HK-2 (cell line): ENCODE data around the gene HHATL.
"Not testable (repeated sequence)": the region's sequence is repeated elsewhere in the genome, so short reads cannot be mapped to it uniquely, and the experiment has no call there.

Experiments used
- DNase-seq: peaks from one replicate; pipeline ENCODE4 v3.0.0-alpha.2; 2018; ENCODE audit not compliant: unreplicated experiment

HHATL gene

DNA sequence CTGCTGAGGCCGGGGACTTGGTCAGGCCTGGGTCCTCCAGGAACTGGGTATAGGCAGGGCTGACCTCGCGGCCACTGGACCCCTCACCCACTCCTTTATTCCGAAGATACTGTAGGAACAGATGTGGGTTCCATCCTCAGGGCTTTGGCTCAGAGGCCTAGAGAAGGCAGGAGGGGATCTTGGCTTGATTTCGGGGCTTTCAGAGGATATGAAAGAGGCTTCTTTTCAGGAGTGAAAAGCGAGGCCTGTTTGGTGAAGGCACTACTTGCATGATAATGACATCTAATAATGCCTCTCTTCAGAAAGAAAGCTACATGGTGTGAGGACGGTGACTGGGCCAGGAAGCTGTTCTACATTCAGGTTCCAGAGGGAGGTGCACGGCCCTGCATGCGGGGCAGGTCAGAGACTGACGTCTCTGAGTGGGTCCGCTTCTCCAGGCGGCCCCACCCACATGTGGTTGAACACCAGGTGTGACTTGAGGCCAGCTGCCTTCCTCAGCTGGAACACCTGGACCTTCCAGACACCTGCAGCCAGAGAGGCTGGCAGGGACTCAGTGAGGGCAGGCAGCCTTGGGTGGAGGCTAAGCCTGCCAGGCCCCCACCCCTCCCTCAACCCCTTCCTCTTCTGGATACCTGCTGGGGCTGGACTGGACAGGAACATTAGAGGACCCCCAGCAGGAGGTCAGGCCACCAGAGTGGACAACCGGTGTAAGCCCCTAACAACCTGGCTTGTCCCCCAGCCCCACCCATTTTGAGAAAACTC lies 31.1 kb upstream of the HHATL start:
- no peak for DNase-seq

DNA sequence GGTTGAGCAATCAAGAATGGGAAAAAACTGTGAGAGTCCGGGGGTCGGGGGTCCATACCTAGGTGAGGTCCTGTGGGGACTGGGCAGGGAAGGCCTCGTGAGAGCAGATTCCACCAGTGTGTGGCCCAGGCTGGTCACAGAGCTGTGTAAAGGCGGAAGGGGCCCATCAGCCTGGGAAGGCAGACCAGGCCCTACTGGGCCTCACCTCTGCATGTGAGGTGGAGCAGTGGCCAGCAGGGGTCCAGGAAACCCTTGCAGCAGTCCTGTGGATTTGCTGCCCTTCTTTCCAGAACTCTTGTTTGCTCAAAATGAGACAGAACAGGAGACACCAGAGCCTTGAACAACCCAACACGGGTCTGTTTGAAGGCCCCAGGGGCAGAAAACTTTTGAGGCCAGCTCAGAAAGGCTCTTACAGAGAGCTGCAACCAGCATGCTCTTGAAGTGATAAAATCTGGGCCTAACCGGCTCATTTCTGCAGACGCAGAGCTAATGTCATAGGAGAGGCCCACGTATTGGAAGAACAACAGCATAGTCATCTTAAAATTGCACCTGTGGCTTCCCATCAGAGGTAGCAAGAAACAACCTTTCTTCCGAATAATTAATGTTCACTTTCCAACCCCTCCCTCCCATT lies 30.3 kb upstream of the HHATL start:
- no peak for DNase-seq

DNA sequence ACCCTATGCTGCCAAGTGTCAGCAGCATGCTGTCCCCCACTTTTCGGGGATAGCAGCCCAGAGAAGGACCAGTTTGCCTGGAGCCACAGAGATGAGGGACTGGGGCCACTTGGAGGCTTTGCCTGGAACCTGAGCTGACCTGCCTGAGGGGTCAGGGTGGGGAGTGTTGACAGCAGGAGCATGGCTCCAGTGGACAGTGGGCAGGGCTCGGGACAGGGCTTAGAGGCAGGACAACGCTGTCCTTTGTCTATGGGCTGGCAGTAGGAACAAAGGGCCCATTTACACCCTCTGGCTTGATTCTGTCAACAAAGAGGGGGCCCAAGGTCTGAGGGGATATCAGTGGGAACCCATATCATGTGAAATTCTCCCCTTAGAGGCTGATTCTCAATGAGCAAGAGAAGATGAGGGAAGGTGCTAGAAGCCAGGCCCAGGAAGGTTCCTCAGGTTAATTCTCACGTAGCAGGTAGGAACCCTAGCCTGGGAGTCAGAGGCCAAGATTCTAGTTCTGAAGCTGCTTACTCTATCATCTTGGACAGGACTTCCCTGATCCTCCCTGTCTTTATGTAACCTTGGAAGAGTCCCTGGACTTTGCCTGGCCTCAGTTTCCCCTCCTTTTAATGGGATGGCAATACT lies 29.7 kb upstream of the HHATL start:
- no peak for DNase-seq

DNA sequence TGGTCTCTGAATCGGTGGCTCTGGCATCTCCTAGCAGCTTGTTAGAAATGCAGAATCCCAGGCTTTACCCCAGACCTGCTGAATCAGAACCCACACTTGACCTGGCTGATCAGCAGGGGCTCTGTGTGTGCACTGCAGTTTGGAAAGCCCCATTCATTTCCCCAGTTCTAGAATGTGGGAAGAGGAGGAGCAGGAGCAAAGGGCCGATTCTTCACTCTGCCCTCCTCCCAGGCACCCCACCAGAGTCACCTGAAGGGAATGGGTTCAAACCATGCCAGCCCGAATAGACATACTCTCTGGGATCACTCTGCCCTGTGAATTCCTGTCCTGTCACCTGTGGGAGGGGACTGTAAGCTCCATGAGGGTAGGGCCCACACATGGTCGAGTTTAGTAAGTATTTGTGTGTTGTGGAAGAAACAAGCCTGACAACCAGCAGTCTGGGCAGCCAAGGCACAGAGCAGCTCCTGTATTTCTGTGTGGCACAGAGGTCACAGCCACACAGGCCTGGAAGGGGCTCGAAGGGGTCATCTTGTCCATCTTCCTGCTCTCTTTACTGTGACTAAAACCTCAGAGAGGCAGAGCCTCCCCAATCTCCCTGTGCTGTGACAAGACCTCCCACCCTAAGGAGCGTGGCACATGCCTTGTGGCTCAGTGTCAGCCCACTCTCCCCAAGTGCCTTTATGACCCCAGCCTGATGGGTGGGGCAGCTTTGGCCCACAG lies 29.0 kb upstream of the HHATL start:
- no peak for DNase-seq

DNA sequence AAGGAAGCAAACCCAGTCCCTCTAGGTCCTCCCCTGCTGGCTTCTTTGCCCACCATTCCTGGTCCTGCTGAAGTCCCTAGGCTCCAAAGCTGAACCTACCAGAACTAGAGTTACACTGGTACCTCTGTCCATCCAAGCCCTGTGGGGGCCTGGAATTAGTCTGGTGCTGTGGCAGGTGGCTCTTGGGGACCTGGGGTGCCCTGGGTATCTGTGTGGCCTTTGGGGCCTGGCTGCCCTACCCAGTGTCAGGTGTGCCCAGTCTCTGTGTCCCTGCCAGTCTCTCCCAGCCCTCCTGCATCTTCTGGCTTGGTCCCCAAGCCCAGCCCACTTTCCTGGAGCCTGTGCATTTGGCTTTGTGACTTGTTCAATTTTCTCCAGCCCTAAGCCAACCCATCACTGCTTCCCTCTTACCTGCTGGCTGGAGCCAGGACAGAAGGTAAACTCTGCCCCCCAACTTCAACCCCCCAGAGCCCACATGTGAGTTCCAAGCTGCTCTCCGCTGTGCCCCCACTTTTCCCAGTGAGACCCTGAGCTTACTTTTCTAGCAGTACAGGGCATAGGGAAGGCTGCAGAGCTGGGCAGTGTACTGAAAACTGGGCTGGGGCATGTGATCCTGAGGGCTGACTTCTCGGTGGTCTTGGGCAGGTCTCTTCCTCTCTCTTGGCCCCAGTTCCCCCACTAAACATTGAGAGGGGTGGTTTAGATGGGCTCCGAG lies 28.3 kb upstream of the HHATL start:
- DNase-seq = no peak

DNA sequence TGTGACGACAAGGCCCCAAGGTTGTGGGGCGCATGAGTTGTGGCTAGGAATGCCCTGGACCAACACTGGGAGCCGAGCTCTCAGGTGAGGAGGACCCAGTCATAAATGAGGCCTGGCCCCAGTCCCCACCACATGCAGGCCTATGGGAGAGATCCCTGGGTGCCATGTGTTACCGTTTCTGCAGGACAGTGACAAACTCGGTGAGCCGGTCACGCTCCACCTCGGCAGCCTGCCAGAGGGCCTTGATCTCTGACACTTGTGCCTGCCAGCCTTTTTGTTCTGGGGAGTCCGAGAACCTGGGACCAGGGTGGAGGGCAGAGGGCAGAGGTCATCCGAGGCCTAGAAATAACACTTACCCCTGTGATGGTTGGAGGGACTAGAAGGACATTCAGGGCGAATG lies 27.7 kb upstream of the HHATL start:
- no peak for DNase-seq

DNA sequence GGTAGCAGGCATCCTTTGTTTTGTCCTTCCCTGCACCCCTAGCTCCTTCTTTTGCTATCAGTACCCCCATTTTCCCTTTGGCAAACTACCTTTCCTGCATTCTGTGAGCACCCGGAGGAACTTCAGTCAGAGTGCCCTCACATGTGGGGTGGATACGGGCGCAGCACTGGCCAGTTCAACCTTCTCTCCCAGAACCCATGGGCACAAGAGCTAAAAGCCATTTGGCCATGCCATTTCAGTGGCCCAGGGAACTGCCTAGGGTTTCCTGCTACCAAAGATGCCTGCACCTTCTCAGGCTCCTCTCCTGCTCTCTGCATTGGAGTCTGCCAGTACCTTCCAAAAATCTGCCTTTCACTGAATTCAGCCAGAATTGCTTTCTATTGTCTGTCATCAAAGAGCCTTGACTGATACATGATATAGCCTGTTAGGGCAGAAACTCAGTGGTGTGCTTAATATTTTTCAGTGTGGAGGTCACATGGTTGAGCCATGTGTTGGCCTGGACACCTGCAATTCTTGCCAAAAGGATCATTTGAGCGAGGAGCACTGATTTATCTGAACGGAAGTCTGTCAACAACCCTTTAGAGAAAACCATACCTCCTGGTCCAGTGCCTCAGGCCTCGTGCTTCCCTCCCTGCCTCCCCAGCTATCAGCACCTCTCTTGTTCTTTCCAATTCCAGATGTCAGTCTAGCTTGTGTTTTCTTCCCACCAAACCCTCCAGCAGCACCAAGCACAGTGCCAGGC lies 27.0 kb upstream of the HHATL start:
- DNase-seq = no peak

DNA sequence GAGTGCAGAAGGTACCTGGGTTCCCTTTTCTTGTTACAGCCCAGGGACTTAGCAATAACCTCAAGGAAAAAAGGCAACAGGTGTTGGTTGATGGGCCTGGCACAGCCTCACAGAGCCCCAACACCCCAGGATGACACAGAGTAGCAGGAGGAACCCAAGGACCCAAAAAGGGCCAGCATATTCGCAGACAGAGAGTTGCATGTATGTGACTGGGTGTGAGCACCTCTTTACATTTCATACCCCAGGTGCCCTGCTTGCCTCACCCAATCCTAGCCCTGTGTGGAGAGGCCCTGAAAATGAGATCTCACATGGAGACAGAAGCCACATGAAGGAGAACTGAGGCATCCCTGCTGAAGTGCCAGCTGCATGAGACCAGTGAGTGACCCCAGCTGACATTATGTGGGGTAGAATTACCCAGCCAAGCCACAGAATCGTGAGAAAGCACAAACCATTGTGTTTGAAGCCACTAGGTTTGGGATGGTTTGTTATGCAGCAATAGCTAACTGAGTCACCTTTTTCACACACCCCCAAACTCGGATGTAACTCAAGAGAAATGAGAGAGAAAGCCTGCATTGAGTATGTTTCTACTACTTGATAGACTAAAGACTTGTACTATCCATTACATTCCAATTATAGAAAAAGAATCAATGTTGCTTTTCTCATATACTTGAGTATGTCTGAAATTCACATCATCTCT lies 26.2 kb upstream of the HHATL start:
- no peak for DNase-seq

DNA sequence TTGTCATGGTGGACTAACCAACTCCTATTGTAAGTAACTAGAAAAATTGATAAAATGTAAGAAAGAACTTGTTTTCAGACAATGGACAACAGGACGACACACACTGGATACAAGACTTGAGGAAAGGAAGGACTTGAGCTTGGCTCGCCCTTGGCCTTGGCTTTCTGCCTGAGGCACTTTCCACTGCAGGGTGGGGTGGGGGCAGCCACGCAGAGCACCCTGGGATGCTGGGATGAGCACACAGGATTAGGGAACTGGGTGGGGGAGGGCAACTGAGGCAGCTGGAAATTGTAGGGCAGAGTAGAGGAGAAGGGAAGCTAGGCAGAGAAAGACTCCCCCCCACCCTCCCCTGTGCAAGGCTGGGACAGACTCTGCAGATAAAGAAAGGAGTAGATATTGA lies 25.5 kb upstream of the HHATL start:
- no peak for DNase-seq

DNA sequence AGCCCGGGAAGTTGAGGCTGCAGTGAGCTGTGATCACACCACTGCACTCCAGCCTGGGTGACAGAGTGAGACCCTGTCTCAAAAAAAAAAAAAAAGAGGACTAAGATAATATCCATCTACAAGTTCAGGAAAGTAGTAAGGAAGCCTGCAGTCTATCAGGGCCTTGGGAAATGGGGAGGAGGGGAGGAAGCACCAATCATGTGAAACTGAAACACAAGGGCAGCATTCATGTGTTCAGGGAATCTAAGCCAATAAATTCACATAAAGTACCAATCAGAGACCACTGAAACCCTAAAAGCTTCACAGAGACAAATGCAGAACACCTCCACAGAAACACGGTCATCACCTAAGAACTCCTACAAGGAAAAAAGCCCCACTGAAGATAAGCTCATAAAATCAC lies 22.9 kb upstream of the HHATL start:
- no peak for DNase-seq

DNA sequence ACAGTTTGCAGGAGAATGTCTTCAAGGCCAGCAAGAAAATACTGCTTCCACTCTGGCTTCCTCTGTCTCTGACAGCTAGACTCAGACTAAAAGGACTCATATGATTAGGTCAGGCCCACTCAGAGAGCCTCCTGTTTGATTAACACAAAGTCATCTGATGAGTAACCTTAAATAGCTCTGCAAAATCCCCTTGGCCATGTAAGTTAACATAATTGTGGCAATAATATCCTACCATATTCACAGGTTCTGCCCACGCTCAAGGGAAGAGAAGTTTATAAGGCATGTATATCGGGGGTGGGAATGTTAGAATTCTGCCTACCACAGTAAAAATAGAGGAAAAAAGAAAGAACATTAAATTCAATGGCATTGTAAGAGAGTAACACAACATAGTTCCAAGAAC lies 20.6 kb upstream of the HHATL start:
- no peak for DNase-seq

DNA sequence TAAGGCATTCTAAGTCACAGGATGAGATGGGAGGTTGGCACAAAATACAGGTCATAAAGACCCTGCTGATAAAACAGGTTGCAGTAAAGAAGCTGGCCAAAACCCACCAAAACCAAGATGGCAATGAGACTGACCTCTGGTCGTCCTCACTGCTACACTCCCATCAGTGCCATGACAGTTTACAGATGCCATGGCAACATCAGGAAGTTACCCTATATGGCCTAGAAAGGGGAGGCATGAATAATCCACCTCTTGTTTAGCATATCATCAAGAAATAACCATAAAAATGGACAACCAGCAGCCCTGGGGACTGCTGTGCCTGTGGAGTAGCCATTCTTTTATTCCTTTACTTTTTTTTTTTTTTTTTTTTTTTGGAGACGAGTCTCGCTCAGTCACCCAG lies 19.8 kb upstream of the HHATL start:
- DNase-seq = not testable (repeated sequence)

DNA sequence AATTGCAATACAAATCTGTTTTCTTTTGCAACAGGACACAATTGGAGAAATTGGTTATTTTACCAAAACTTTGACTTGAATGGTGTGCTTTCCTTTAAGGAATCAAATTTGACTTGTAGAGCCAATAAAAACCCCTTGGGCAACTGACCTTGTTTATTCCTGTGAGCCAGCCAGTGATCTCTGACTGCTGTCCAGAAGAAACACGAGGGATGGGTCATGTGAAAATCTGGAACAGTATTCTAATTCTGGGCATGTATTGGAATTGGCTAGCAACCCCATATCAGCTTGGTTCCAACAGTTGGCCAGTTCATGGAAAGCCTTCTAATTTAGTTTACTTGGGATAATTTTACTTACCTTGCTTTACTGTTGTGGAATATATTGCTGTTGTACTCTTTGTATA lies 19.1 kb upstream of the HHATL start:
- no peak for DNase-seq

DNA sequence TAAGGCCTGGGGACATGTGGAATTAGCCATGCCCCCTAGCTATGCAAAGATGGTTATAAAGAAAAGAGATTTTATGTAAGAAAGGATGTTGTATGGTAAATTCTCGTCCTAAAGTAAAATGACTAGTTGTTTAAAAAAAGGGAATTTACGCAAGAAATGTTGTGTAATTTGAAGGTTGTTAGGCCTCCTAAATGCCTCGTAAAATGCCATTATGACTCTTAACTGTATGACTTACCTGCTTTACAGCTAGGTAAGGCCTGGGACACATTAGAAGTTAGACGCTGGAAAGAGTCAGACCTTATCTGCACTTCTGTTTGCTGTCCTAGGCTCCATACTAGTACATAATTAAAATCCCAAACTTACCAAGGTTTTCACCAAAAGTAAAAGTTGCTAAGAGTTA lies 17.5 kb upstream of the HHATL start:
- no peak for DNase-seq

DNA sequence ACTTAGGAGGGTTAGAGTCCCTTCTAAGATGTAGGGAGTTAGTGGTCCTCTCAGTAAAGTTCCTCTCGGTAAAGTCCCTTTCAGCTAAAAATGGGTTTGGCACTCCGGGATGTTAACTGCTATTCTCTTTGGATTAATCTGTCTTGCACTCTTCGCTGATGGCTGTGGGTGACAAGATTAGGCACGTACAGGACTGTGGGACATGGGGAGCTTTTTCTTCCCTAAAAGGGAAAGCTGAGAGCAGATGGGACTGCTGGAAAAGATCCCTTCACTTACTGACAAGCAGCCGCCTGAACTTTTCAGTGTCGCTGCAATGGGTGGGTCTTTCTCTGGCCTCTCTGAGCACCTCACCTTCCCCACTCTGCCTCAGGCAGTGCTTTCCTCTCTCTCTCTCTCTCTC lies 16.4 kb upstream of the HHATL start:
- no peak for DNase-seq

DNA sequence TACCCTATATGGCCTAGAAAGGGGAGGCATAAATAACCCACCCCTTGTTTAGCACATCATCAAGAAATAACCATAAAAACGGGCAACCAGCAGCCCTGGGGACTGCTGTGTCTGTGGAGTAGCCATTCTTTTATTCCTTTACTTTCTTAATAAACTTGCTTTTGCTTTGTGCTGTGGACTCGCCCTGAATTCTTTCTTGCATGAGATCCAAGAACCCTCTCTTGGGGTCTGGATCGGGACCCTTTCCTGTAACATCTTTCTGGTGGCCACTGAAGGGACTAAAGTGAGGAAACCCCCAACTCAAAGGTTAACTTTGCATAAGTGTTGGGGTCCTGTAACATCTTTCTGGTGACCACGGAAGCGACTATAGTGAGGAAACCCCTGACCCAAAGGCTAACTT lies 15.7 kb upstream of the HHATL start:
- DNase-seq = no peak

DNA sequence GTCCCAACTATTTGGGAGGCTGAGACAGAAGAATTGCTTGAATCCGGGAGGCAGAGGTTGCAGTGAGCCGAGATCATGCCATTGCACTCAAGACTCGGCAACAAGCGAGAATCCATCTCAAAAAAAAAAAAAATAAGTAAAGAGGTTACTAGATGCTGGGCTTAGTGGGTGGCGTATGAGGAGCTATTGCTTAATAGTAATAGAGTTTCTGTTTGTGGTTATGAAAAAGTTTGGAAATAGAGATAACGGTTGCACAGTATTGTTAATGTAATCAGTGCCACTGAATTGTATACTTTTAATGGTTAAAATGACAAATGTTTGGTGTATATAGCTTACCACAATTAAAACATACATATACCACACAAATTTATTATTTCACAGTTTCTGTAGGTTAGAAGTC lies 14.7 kb upstream of the HHATL start:
- DNase-seq = no peak

DNA sequence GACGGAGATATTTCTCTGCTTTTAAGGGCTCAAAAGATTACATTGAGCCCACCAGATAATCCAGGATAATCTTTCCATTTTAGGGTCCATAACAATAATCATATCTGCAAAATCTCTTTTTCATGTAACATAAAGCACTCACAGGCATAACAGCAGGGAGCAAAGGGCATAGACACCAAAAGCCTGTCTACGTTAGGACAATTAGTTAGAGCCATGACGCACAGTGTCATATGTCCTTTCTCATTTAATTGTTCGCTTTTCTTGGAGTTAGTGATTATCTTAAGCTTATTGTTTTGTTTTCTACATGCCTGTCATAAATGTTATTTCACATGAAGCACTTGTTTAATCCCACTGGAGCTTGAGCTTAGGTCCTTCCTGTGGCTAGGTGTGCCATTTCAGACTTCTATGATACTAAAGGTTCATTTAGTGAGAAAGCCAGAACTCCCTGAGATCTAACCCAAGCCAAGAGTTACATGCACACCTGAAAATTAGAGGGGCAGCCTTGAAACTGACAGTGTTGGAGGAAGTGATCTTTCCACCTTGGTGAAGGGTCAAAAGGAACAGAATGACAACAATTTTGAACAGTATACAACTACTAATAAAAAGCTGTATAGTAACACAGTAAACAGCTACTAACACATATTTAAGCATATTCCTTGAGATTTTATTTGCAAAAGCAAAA lies 11.7 kb upstream of the HHATL start:
- DNase-seq = no peak

DNA sequence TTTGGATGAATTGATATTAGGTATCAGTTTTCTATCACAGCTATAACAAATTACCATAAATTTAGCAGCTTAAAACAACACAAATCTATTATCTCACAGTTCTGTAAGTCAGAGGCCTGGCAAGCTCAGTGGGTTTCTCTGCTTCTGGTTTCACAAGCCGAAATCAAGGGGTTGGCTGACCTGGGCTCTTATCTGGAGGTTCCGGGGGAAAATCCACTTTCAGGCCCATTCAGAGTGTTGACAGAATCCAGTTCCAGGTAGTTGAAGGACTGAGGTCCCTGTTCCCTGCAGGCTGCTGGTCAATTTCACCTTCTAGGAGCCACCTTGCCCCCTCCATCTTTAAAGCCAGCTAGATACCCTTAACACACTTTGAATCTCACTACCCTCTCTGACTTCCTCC lies 11.1 kb upstream of the HHATL start:
- no peak for DNase-seq

DNA sequence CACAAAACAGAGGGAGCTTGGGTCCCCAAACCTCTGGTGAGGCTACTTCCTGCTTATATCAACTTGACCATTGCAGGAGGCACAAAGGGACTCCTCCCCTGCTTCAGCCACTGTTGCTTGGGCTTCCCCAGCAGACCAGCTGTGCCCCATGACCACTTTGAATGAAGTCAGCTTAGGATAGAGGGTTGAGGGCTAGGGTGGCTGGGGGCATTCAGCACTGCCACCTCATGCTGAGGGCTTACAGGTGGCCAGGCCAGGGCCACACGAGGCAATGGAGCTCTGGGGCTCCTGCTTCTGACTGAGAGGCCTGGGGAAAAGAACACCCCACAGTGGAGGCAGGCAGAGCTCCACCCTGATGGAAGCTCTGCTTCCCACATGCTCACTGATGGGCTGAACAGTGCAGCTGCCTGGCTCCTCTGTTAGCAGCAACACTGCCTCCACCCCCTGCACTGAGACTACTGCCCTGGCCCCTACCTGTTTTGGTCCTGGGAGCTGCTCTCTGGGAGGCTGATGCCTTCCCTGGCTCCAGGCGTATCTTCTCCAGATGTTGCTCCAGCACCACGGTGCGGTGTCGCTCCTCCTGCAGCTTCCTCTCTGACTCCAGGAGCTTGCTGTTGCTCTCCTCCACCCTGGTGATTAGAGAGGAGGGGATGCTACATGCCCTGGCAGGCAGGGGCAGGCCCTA lies 10.2 kb upstream of the HHATL start:
- no peak for DNase-seq
